Measurements from ENCODE around the gene PPM1J.

DNA sequence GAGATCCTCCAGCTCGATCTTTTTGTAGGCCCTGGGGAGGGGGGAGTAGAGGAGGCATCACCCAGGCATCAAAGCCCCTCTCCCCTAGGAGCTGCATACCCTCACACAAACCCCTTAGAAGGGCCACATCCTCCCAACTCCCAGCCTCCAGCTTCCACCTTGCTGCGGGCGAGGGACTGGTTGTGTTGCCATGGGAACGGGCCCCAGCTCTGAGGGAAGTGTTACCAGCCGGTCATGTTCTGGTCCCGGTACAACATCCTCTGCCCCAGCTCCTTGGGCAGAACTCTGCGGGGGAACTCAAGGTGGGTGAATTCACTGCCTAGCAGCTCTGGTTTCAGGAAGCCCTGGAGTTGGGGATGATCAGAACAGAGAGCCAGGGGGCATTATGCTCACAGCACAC lies 4.1 kb downstream of the PPM1J start:
- TF ChIP-seq, protein P1, sequence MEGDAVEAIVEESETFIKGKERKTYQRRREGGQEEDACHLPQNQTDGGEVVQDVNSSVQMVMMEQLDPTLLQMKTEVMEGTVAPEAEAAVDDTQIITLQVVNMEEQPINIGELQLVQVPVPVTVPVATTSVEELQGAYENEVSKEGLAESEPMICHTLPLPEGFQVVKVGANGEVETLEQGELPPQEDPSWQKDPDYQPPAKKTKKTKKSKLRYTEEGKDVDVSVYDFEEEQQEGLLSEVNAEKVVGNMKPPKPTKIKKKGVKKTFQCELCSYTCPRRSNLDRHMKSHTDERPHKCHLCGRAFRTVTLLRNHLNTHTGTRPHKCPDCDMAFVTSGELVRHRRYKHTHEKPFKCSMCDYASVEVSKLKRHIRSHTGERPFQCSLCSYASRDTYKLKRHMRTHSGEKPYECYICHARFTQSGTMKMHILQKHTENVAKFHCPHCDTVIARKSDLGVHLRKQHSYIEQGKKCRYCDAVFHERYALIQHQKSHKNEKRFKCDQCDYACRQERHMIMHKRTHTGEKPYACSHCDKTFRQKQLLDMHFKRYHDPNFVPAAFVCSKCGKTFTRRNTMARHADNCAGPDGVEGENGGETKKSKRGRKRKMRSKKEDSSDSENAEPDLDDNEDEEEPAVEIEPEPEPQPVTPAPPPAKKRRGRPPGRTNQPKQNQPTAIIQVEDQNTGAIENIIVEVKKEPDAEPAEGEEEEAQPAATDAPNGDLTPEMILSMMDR (IDR thresholded peaks at IDR 0.05; ENCODE audit: low read depth, low read length): no peak
- no peak for TF ChIP-seq MYC (IDR thresholded peaks at IDR 0.05; ENCODE audit: low read depth, low read length)

Measured in NB4 (cell line).